CD4-positive, alpha-beta T cell treated with Interferon alpha-2 for 1 hour (primary cell): ENCODE results near the gene DLGAP3.
A peak's percentile ranks its signal among the peaks of the same experiment; 100 is the strongest.

ENCODE experiments used
- DNase-seq, 2 donors: peaks; one replicate each; pipeline ENCODE4 v3.0.0-alpha.2; 2020 to 2022

Gene DLGAP3

GRCh38 chr1:34864759-34865158 lies 64.7 kb downstream of the DLGAP3 start:
- DNase-seq: no peak

- peak in 1 of 2 donors; percentile 33 for DNase-seq
These were observed 65.9 kb downstream of the DLGAP3 start for GRCh38 chr1:34863501-34863900.

GRCh38 chr1:34859446-34860200 lies 69.8 kb downstream of the DLGAP3 start, which contains the start of gene SMIM12:
Gene SMIM12 (minus strand): TSS chr1:34859749. CDS start chr1:34855977, 3,772 bp downstream.
- peak; percentile 91 to 93 for DNase-seq

GRCh38 chr1:34858901-34859445 lies 70.5 kb downstream of the DLGAP3 start:
- DNase-seq: peak in 1 of 2 donors; percentile 40

GRCh38 chr1:34856697-34857096 lies 72.8 kb downstream of the DLGAP3 start:
- DNase-seq: no peak

- DNase-seq: peak; percentile 90 to 94
These were observed 76.7 kb downstream of the DLGAP3 start for GRCh38 chr1:34852677-34853217.

GRCh38 chr1:34851431-34852105 lies 77.9 kb downstream of the DLGAP3 start:
- DNase-seq: no peak

GRCh38 chr1:34850382-34850781 lies 79.1 kb downstream of the DLGAP3 start:
- no peak for DNase-seq

- no peak for DNase-seq
These were observed 82.4 kb downstream of the DLGAP3 start for GRCh38 chr1:34847094-34847493.

GRCh38 chr1:34846265-34846664 lies 83.2 kb downstream of the DLGAP3 start:
- DNase-seq: no peak

GRCh38 chr1:34845131-34845901 lies 84.1 kb downstream of the DLGAP3 start:
- DNase-seq: no peak

- no peak for DNase-seq
These were observed 85.2 kb downstream of the DLGAP3 start for GRCh38 chr1:34844252-34844634.

- DNase-seq: no peak
These were observed 85.8 kb downstream of the DLGAP3 start for GRCh38 chr1:34843392-34844251.

GRCh38 chr1:34842952-34843371 lies 86.5 kb downstream of the DLGAP3 start:
- no peak for DNase-seq

- DNase-seq: no peak
These were observed 87.4 kb downstream of the DLGAP3 start for GRCh38 chr1:34842073-34842472.

GRCh38 chr1:34840426-34840825 lies 89.0 kb downstream of the DLGAP3 start:
- no peak for DNase-seq

- no peak for DNase-seq
These were observed 89.7 kb downstream of the DLGAP3 start for GRCh38 chr1:34839526-34840305.

GRCh38 chr1:34833711-34834110 lies 95.7 kb downstream of the DLGAP3 start:
- no peak for DNase-seq

- DNase-seq: no peak
These were observed 97.7 kb downstream of the DLGAP3 start for GRCh38 chr1:34831721-34832246.

- no peak for DNase-seq
These were observed 100.2 kb downstream of the DLGAP3 start for GRCh38 chr1:34829250-34829649.

GRCh38 chr1:34828611-34829010 lies 100.8 kb downstream of the DLGAP3 start:
- no peak for DNase-seq
